ENCODE measurements around the gene TLDC2. TPM values are rescaled to one million over a fixed set of nuclear protein-coding genes. Genes with fewer than 3 reads are reported as not detected.
"Not testable (repeated sequence)": the region's sequence is repeated elsewhere in the genome, so short reads cannot be mapped to it uniquely, and the experiment has no call there.

TLDC2 gene
- total and polyA plus RNA-seq, 3 donors from 2014 or later = 2.8 to 3.4 (median 2.9) TPM

DNA sequence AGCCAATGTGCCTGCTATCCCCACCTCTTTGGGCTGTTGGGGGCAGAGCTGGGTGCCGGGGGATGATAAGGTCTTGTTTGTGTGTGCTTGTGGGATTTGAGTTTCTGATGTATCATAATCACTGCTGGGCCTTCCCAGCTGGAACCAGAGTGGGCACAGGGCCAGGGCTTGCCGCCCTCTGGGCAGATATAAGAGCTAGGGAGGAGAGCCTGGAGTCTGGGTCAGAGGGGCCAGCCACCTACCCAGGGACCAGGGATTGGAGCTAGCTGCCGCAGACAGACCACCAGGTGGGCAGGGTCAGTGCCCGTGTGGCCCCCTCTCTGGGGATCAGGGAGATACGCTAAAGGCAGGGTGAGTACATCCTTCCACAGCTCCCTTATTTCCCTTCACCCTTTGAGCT is 3.1 kb upstream of the TLDC2 start:
- intact Hi-C loops (cut with DNase I; ENCODE audit: low total_unique reads) = no loop called here
- DNase-seq = peak; percentile 71
- Histone ChIP-seq H3K36me3 (ENCODE audit: low read depth, missing control alignments) (no peaks in the 10 kb centered on the region), H3K27ac (no peak overlapping the region), H3K9me3 (no peaks in the 10 kb centered on the region), H3K4me1 (no peaks in the 10 kb centered on the region), H3K27me3 (no peaks in the 10 kb centered on the region), H3K4me3 (no peak overlapping the region)
- no peak for TF ChIP-seq POLR2A (IDR thresholded peaks at IDR 0.05)
- TF ChIP-seq, protein P1, sequence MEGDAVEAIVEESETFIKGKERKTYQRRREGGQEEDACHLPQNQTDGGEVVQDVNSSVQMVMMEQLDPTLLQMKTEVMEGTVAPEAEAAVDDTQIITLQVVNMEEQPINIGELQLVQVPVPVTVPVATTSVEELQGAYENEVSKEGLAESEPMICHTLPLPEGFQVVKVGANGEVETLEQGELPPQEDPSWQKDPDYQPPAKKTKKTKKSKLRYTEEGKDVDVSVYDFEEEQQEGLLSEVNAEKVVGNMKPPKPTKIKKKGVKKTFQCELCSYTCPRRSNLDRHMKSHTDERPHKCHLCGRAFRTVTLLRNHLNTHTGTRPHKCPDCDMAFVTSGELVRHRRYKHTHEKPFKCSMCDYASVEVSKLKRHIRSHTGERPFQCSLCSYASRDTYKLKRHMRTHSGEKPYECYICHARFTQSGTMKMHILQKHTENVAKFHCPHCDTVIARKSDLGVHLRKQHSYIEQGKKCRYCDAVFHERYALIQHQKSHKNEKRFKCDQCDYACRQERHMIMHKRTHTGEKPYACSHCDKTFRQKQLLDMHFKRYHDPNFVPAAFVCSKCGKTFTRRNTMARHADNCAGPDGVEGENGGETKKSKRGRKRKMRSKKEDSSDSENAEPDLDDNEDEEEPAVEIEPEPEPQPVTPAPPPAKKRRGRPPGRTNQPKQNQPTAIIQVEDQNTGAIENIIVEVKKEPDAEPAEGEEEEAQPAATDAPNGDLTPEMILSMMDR (IDR thresholded peaks at IDR 0.05) = no peak
- 40 to 46% methylated on average over 1 to 5 of the region's 5 CpGs for WGBS, 2 donors

DNA sequence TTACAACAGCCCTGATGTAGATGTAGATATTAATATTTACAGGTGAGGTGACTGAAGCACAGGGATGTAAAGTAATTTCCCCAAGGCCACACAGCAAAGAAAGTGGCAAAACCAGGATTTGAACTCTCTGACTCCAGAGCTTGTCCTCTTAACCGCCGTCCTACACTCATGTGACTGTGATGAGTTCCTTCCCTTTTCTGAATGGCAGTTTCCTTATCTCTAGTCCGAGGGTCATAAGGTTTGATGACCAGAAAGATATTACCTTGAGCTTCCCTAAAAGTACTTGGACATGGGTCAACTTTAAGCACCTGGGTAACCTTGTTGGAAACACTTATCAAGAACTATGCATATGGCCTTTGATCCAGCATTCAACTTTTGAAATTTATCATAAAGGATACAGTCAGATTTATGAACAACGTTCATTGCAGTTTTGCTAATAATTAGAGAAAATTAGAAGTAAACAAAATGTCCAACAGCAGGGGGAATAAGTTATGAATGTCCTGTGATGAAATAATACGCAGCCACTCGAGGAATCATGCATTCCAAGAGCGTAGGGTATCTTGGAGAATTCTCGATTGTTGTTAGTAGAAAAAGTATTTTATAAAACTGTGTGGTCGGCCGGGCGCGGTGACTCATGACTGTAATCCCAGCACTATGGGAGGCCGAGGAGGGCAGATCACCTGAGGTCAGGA is 2.3 kb upstream of the TLDC2 start:
- no peak for TF ChIP-seq POLR2A (IDR thresholded peaks at IDR 0.05)
- TF ChIP-seq, protein P1 (IDR thresholded peaks at IDR 0.05) = no peak
- H3K27me3 ChIP-seq = no peaks in the 10 kb centered on the region
- H3K4me1 ChIP-seq = no peaks in the 10 kb centered on the region
- intact Hi-C loops (cut with DNase I; ENCODE audit: low total_unique reads) = no loop called here
- WGBS, 2 donors = 83 to 84% methylated on average over 13 of the region's 13 CpGs
- no peaks in the 10 kb centered on the region for H3K9me3 ChIP-seq
- no peaks in the 10 kb centered on the region for H3K36me3 ChIP-seq (ENCODE audit: low read depth, missing control alignments)
- no peak overlapping the region for H3K27ac ChIP-seq
- no peak for DNase-seq
- H3K4me3 ChIP-seq = no peak overlapping the region

DNA sequence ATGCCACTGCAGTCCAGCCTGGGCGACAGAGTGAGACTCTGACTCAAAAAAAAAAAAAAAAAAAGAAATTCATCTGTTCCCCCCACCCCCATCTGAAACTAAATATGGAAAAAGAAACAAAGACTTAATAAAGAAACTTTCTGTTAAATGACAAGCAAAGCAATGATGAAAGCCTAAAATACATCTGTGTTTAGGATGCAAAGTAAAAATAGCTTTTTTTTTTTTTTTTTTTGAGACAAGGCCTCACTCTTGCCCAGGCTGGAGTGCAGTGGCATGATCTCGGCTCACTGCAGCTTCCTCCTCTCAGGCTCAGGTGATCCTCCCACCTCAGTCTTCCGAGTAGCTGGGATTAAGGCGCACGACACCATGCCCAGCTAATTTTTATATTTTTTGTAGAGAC is 845 bp upstream of the TLDC2 start:
- intact Hi-C loops (cut with DNase I; ENCODE audit: low total_unique reads); H3K4me3 ChIP-seq; H3K27ac ChIP-seq; H3K36me3 ChIP-seq (ENCODE audit: low read depth, missing control alignments); DNase-seq; H3K9me3 ChIP-seq; H3K4me1 ChIP-seq; H3K27me3 ChIP-seq: not testable (repeated sequence)
- 76 to 80% methylated on average over 5 of the region's 5 CpGs for WGBS, 2 donors

DNA sequence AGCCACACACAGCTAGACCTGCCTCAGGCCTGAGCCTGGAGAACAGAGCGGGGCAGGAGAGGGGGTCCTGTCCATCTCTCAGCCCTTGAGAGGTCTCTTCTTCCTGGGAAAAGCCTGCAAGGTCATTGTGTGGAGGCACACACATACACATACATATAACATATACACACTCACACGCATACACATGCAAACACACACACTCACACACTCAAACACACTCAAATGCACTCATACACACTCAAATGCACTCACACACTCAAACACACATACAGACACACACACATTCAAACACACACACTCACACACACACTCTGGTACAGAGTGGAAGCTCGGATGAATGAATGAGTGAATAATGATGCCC is 515 bp downstream of the TLDC2 start:
- no peaks in the 10 kb centered on the region for H3K27me3 ChIP-seq
- H3K4me1 ChIP-seq = no peaks in the 10 kb centered on the region
- DNase-seq = no peak
- H3K9me3 ChIP-seq = no peaks in the 10 kb centered on the region
- 92 to 96% methylated on average over 3 of the region's 3 CpGs for WGBS, 2 donors
- TF ChIP-seq, protein P1 (IDR thresholded peaks at IDR 0.05) = no peak
- no peak for TF ChIP-seq POLR2A (IDR thresholded peaks at IDR 0.05)
- H3K27ac ChIP-seq = no peak overlapping the region
- intact Hi-C loops (cut with DNase I; ENCODE audit: low total_unique reads) = no loop called here
- no peaks in the 10 kb centered on the region for H3K36me3 ChIP-seq (ENCODE audit: low read depth, missing control alignments)
- no peak overlapping the region for H3K4me3 ChIP-seq

DNA sequence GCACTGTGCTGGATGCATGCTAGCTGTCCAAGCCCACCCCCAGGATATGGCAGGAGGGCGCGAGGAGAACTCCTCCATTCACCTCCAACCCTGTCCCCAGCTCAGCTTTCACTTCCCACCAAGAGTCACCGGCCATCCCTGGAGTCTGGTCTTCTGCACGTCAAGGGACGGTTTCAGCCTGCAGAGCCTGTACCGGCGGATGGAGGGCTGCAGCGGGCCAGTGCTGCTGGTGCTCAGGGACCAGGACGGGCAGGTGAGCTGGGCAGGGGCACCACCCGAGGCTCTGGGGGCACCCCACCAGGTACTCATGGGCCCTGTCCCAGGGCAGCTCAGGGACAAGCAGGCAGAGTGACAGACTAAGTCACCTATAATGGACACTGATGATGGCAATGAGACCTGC is 3.0 kb downstream of the TLDC2 start:
- WGBS, 2 donors = 93% methylated on average over 10 of the region's 10 CpGs; no CpG with 5 or more reads in 1 of the 2 donors
- Histone ChIP-seq H3K36me3 (ENCODE audit: low read depth, missing control alignments) (no peaks in the 10 kb centered on the region), H3K4me1 (no peaks in the 10 kb centered on the region), H3K9me3 (no peaks in the 10 kb centered on the region), H3K27ac (no peak overlapping the region), H3K4me3 (no peak overlapping the region), H3K27me3 (no peaks in the 10 kb centered on the region)
- TF ChIP-seq POLR2A (IDR thresholded peaks at IDR 0.05) = no peak
- intact Hi-C loops (cut with DNase I; ENCODE audit: low total_unique reads) = no loop called here
- no peak for DNase-seq

DNA sequence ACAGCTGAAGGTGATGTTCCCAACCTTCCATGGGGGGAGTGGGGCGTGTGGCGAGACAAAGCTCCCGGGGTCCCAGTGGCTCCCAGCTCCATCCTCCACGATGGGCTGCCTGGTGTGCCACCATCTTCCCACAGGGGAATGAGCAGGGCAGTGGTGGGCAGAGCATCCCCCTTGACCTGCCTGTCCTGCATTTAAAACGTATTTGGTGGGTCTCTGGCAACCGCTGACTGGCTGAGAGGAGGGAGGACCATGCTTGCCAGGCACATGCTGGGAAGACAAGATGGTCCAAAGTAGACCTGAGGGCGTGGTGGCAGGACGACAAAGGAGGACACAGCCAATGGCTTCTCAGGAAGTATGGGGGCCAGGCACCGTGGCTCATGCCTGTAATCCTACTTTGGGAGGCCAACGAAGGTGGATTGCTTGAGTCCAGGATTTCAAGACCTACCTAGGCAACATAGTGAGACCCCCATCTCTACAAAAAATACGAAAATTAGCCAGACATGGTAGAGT is 4.9 kb downstream of the TLDC2 start:
- Histone ChIP-seq H3K27ac (no peak overlapping the region), H3K4me1 (no peaks in the 10 kb centered on the region), H3K4me3 (no peak overlapping the region), H3K27me3 (no peaks in the 10 kb centered on the region), H3K36me3 (ENCODE audit: low read depth, missing control alignments) (no peaks in the 10 kb centered on the region), H3K9me3 (no peaks in the 10 kb centered on the region)
- DNase-seq = no peak
- TF ChIP-seq, protein P1 (IDR thresholded peaks at IDR 0.05) = no peak
- TF ChIP-seq POLR2A (IDR thresholded peaks at IDR 0.05) = no peak
- intact Hi-C loops (cut with DNase I; ENCODE audit: low total_unique reads) = no loop called here
- WGBS, 2 donors = 90 to 94% methylated on average over 11 of the region's 11 CpGs

All from testis (tissue), 3 donors.